Epithelial cell of proximal tubule (primary cell): Measurements from ENCODE around the gene NTSR2. TPM values are rescaled to one million over a fixed set of nuclear protein-coding genes. Genes with fewer than 3 reads are reported as not detected.

Experiments used
- DNase-seq: peaks from one replicate; pipeline ENCODE4 v3.0.0-alpha.2; 2011; ENCODE audit warnings: low read depth
- H3K4me3 ChIP-seq: 2 replicates; pipeline ENCODE4 v1.5.1; 2011; ENCODE audit warnings: low read depth, mild to moderate bottlenecking, low read length
- total RNA-seq: library from RNA; depleted of rRNA; stranded (reverse); fragments of >200 nt; gene quantifications from 2 replicates; pipeline ENCODE4 v1.2.3, GENCODE V29; 2015
- TF ChIP-seq, protein P1 (sequence below): conservative IDR thresholded peaks from 2 replicates; pipeline ENCODE4 v1.5.1; 2012; ENCODE audit warnings: low read depth, mild to moderate bottlenecking, low read length

NTSR2 gene
- total RNA-seq, 1 donor from 2014 or later = not detected

GRCh38 chr2:11708106-11708505, 38.1 kb upstream of the NTSR2 start:
- DNase-seq = no peak

GRCh38 chr2:11705711-11706110, 35.7 kb upstream of the NTSR2 start:
- H3K4me3 ChIP-seq = no peak overlapping the region
- TF ChIP-seq, protein P1, sequence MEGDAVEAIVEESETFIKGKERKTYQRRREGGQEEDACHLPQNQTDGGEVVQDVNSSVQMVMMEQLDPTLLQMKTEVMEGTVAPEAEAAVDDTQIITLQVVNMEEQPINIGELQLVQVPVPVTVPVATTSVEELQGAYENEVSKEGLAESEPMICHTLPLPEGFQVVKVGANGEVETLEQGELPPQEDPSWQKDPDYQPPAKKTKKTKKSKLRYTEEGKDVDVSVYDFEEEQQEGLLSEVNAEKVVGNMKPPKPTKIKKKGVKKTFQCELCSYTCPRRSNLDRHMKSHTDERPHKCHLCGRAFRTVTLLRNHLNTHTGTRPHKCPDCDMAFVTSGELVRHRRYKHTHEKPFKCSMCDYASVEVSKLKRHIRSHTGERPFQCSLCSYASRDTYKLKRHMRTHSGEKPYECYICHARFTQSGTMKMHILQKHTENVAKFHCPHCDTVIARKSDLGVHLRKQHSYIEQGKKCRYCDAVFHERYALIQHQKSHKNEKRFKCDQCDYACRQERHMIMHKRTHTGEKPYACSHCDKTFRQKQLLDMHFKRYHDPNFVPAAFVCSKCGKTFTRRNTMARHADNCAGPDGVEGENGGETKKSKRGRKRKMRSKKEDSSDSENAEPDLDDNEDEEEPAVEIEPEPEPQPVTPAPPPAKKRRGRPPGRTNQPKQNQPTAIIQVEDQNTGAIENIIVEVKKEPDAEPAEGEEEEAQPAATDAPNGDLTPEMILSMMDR = no peak

More at GRCh38 chr2:11708106-11708505, 38.1 kb upstream of the NTSR2 start:
- TF ChIP-seq, protein P1 = no peak
- no peak overlapping the region for H3K4me3 ChIP-seq

DNA sequence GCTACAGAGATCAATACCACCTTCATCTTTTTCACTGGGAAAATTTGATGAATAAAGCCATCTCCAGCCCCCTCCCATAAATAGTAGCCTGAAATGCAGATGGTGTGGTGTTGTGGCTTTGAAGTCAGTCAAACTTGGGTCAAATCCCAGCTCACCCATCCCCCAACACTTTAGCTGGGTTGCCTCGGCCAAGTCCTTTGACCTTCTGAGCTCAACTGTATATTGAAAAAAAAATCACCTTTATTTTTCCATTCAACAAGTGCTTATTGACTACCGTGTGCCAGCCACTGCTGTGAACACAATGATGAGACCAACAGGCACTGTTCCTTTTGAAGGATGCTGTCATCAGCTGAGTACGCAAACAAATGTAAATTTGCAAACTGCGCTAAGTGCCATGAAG, 35.1 kb upstream of the NTSR2 start:
- no peak for DNase-seq
- TF ChIP-seq, protein P1 = no peak
- no peak overlapping the region for H3K4me3 ChIP-seq

More at GRCh38 chr2:11705711-11706110, 35.7 kb upstream of the NTSR2 start:
- no peak for DNase-seq

DNA sequence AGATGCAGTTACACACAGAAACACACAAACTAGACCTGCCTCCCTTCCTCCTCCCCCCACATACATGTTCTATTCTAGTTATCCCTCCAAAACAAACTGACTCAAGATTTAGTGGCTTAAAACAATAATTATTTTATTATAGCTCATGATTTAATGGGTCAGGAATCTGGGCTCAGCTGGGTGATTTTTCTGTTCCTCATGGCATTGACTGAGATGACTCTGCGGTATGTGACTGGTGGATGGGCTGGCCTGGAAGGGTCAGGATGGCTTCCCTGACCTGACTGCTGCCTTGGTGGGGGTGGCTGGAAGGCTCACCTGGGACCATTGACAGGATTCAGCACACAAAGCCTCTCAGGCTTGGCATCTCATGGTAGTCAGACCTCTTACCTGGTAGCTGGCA, 33.7 kb upstream of the NTSR2 start:
- TF ChIP-seq, protein P1 = no peak
- no peak overlapping the region for H3K4me3 ChIP-seq
- no peak for DNase-seq

DNA sequence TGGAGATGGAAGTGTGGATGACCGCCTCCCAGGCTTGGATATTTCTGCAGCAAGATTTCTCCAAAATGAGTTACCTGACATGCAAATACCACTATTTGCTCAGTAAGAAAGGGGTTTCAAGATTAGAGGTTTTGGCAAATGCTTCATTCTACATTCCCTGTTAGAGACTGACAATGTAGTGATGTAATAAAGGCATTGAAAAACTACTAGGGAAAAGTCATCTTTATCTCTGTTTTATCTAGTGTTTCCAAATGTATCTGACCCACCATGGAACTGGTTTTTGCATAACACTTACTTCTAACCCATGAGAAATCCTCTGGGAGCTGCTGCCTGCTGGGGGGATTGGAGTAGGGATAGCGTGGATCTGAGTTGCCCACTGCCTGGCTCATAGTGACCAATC, 33.0 kb upstream of the NTSR2 start:
- TF ChIP-seq, protein P1 = no peak
- no peak overlapping the region for H3K4me3 ChIP-seq
- no peak for DNase-seq

- TF ChIP-seq, protein P1 = no peak
- H3K4me3 ChIP-seq = no peak overlapping the region
- DNase-seq = no peak
Measured at GRCh38 chr2:11701751-11702301, 31.8 kb upstream of the NTSR2 start.

DNA sequence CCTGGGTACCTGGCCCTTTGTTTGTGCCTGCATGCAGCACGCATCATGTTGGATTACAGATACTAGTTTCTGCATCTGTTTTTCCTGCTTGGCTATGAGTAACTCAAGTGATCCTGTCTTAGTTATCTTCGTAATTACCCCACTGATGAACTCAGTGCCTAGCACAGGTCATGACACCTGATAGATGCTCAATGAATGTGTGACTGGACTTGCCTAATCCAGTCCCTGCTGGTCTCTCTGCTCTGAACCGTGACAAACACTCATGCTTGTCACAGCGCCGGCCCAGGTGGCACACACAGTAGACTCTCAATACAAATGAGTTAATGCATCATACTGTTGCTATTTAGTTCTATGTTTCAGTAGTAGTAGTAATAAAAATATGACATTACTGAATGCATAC, 31.2 kb upstream of the NTSR2 start:
- DNase-seq = no peak
- no peak overlapping the region for H3K4me3 ChIP-seq
- TF ChIP-seq, protein P1 = no peak
